Mesothelial cell of epicardium (in vitro differentiated cells): ENCODE measurements around the gene PRR23E. TPM values are rescaled to one million over a fixed set of nuclear protein-coding genes. Genes with fewer than 3 reads are reported as not detected.

Source experiments
- DNase-seq, 2 experiments: peaks; one replicate each; pipeline ENCODE4 v3.0.0; 2021; ENCODE audit warnings: low spot score in 2 of 2; ENCODE audit not compliant: unreplicated experiment in 2 of 2
- H3K27ac Mint-ChIP-seq: 2 replicates; pipeline ENCODE4 v1.8.0; 2021; ENCODE audit warnings: mixed read lengths
- H3K27me3 Mint-ChIP-seq: 2 replicates; pipeline ENCODE4 v1.8.0; 2021; ENCODE audit warnings: low read depth, mixed read lengths
- H3K36me3 Mint-ChIP-seq: 2 replicates; pipeline ENCODE4 v1.8.0; 2021; ENCODE audit warnings: mixed read lengths
- H3K4me1 Mint-ChIP-seq: 2 replicates; pipeline ENCODE4 v1.8.0; 2021; ENCODE audit warnings: mixed read lengths
- H3K4me3 Mint-ChIP-seq: 2 replicates; pipeline ENCODE4 v1.8.0; 2021; ENCODE audit warnings: mild to moderate bottlenecking, moderate library complexity, mixed read lengths
- H3K9me3 Mint-ChIP-seq: 2 replicates; pipeline ENCODE4 v1.8.0; 2021; ENCODE audit warnings: mixed read lengths
- total RNA-seq: library from RNA; stranded (reverse); gene quantifications from 3 replicates; pipeline ENCODE4 v1.2.1, GENCODE V29; 2021
- TF ChIP-seq, protein P1 (sequence below): fragments of 200-600 bp; sonication (generic); IDR thresholded peaks from one replicate; pipeline ENCODE4 v1.5.0; 2021; ENCODE audit warnings: antibody characterized with exemption; ENCODE audit not compliant: unreplicated experiment

PRR23E gene
- total RNA-seq, 1 donor from 2014 or later, result not detected

DNA sequence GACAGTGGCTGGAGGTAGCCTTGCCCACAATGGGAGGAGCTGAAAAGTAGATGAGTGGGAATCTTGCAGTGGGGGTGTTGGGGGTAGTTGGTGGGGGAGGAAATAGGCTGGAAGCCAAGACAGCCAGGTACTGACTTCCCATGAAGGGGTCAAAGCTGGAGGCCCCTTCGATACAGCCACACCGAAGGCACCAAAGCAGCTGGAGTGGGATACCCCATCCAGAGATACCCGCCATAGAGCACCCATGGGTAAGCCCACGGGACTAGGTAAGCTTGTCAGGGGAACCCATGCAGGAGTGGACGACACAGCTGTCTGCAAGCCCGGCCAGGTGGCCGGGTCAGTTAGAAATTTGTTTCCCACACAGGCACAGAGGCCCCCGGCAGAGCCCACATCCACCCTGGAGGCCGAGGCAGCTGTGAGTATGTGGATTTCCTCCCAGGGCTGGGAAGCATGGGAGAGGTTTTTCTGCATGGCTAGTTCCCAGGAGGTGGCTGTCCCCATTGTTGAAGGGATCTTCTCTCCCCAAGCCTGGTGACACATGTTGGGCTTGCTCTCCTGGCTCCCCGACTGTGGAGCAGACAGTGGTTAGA is 28.6 kb downstream of the PRR23E start:
- no peaks in the 10 kb centered on the region for H3K4me1 Mint-ChIP-seq
- H3K4me3 Mint-ChIP-seq, result no peak overlapping the region
- no peaks in the 10 kb centered on the region for H3K36me3 Mint-ChIP-seq
- TF ChIP-seq, protein P1, sequence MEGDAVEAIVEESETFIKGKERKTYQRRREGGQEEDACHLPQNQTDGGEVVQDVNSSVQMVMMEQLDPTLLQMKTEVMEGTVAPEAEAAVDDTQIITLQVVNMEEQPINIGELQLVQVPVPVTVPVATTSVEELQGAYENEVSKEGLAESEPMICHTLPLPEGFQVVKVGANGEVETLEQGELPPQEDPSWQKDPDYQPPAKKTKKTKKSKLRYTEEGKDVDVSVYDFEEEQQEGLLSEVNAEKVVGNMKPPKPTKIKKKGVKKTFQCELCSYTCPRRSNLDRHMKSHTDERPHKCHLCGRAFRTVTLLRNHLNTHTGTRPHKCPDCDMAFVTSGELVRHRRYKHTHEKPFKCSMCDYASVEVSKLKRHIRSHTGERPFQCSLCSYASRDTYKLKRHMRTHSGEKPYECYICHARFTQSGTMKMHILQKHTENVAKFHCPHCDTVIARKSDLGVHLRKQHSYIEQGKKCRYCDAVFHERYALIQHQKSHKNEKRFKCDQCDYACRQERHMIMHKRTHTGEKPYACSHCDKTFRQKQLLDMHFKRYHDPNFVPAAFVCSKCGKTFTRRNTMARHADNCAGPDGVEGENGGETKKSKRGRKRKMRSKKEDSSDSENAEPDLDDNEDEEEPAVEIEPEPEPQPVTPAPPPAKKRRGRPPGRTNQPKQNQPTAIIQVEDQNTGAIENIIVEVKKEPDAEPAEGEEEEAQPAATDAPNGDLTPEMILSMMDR, result no peak
- peaks cover 37% of the 10 kb centered on the region for H3K27me3 Mint-ChIP-seq
- peaks cover 15% of the 10 kb centered on the region for H3K9me3 Mint-ChIP-seq
- DNase-seq, result no peak
- no peak overlapping the region for H3K27ac Mint-ChIP-seq

DNA sequence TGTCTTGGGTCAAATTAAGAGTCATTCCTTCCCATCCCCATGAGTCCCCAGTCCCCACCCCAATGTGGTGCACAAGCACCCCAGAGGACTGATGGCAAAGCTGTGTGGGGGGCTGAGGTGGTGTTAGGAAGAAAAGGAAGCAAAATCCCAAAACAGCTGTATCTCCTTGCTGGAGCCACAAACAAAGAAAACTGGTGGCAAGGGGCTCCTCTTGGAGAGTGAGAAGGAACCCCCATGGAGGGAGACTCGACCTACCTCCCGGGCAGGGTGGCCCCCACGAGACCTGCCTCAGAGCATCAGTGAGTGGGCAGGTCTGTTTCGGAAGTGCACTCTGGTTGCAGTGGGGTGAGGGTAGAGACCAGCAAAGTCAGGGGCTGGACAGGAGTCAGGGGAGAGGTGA is 29.2 kb downstream of the PRR23E start:
- H3K27ac Mint-ChIP-seq, result no peak overlapping the region
- TF ChIP-seq, protein P1, result no peak

DNA sequence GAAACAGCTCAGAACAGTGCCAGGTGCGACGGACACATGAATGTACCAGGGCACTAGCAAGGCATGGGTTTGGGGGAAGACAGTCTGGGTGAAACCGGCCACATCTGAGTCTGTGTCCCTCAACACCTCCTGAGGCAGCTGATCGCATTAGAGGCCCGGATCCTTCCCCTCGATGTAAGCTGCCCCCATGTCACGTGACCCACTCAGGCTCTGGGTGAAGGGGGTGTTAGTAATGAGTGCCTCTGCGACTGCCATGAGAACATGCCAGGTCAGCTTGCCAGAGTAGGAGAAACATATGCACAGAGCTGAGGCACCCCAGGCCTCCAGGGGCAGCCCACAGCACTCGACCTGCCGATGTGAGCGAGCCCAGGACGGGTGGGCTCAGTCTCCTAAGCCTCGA is 29.7 kb downstream of the PRR23E start:
- Mint-ChIP-seq H3K36me3 (no peaks in the 10 kb centered on the region), H3K4me1 (no peaks in the 10 kb centered on the region), H3K9me3 (peaks cover 15% of the 10 kb centered on the region), H3K27ac (no peak overlapping the region), H3K4me3 (no peak overlapping the region), H3K27me3 (peaks cover 38% of the 10 kb centered on the region)
- TF ChIP-seq, protein P1, result no peak
- no peak for DNase-seq

More for the DNA sequence above, 29.2 kb downstream of the PRR23E start:
- Mint-ChIP-seq H3K9me3 (peaks cover 15% of the 10 kb centered on the region), H3K36me3 (no peaks in the 10 kb centered on the region), H3K4me1 (no peaks in the 10 kb centered on the region), H3K4me3 (no peak overlapping the region), H3K27me3 (peaks cover 38% of the 10 kb centered on the region)
- no peak for DNase-seq

DNA sequence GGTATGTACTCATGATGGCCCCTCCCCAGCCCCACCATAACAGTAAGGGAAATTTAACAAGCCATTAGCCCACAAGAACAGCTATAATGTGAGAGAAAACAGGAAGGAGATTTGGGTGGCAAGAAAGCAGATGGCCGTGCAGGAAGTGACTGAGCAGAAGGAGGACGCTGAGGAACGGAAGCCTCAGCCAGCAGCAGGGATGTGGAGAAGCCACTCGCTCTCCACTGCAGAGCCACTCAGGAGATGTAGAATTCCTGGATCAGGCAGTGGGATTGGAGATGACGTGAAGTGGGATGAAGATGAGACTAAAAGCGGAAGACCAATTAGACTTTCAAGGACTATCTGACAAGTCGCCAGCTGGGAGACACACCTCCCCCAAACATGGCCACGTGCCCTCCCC is 31.2 kb downstream of the PRR23E start:
- H3K27me3 Mint-ChIP-seq, result peaks cover 38% of the 10 kb centered on the region
- H3K4me3 Mint-ChIP-seq, result no peak overlapping the region
- TF ChIP-seq, protein P1, result no peak
- H3K27ac Mint-ChIP-seq, result no peak overlapping the region
- H3K36me3 Mint-ChIP-seq, result no peaks in the 10 kb centered on the region
- H3K9me3 Mint-ChIP-seq, result peaks cover 15% of the 10 kb centered on the region
- no peaks in the 10 kb centered on the region for H3K4me1 Mint-ChIP-seq
- no peak for DNase-seq

DNA sequence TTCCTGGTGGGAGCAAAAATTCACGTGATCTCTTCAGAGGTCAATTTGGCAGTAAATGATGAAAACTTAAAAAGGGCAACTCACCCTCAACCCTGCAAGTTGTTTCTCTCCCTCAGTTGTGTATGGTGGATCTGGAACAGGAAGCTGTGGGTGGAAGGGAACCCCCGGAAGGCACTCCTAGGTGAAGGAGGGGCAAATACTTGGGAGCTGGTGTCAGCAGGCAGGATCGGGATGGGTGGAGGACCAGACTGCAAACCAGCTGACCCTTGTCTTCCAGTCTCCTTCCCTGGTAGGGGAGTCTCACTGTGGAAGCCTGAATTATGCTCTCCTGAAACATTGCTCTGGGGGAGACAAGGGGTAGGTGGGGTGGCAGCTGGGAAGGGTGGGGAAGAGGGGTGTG is 33.5 kb downstream of the PRR23E start:
- TF ChIP-seq, protein P1, result no peak
- Mint-ChIP-seq H3K4me3 (no peak overlapping the region), H3K36me3 (no peaks in the 10 kb centered on the region), H3K9me3 (peaks cover 20% of the 10 kb centered on the region), H3K27me3 (peaks cover 34% of the 10 kb centered on the region), H3K4me1 (no peaks in the 10 kb centered on the region), H3K27ac (no peak overlapping the region)
- no peak for DNase-seq
